HG02885 (cell line): ENCODE data around the gene ASS1.

Experiments used
- ATAC-seq: cut with Tn5 transposase; IDR thresholded peaks from one replicate; pipeline ENCODE4 v1.9.1; 2021; ENCODE audit warnings: mild to moderate bottlenecking; ENCODE audit not compliant: unreplicated experiment, poor library complexity

The ASS1 gene

GRCh38 chr9:130491830-130492482 is 47.2 kb downstream of the ASS1 start:
- no peak for ATAC-seq

DNA sequence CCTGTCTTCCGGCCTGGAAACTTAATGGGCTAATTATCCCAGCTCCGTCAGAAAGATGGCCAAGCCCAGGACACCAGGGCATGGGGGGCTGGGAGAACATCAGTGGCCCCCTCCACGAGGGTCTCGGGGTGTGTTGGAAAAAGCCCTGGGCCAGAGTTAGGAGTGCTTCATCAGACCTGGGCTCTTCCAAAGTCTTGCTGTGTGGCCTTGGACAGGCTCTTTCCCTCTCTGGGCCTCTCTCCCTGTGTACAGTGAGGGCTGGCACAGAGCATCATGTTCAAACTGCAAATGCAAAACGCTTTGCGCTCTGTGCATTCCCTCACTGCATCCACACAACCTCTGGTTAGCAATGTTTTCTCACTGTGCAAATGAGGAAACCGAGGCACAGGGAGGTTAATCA is 48.3 kb downstream of the ASS1 start:
- ATAC-seq, result no peak

GRCh38 chr9:130493476-130493875 is 48.7 kb downstream of the ASS1 start:
- ATAC-seq, result no peak

DNA sequence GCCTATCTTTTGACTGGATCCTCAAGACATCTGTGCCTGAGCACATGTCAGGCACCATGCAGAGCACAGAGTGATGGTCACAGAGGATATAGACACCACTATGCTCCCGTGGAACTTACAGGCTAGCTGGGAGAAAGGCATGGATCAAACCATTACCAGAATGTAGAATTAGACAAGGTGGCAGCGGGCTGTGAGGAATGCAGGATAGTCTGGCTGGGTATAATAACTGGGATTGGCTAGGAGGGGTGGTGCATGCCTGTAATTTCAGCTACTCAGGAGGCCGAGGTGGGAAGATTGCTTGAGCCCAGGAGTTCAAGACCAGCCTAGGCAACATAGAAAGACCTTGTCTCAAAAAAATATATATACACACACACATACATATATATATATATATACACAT is 50.3 kb downstream of the ASS1 start:
- no peak for ATAC-seq

DNA sequence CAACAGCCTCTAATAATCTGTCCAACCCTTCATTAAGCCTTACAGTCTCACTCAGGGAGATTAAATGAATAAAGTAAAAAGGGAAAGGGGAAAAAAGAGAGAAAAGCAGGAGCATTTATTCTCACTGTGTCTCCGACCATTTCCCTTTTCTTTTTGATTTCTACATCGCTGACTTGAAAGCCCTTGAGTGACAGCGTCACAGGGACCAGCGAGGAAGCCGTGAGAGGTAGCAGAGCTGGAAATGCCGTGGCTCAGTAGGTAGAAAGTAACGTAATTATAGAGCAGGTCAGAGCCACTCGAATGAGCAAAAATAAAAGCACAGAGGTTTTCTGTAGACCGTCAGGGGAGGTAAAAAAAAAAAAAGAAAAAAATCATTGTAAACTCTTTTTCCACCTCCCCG is 52.4 kb downstream of the ASS1 start:
- no peak for ATAC-seq

- ATAC-seq, result no peak
Observed at GRCh38 chr9:130498298-130498917, 53.6 kb downstream of the ASS1 start.

GRCh38 chr9:130498918-130499698 is 54.3 kb downstream of the ASS1 start:
- ATAC-seq, result no peak

GRCh38 chr9:130499804-130500263 is 55.1 kb downstream of the ASS1 start:
- ATAC-seq, result no peak

DNA sequence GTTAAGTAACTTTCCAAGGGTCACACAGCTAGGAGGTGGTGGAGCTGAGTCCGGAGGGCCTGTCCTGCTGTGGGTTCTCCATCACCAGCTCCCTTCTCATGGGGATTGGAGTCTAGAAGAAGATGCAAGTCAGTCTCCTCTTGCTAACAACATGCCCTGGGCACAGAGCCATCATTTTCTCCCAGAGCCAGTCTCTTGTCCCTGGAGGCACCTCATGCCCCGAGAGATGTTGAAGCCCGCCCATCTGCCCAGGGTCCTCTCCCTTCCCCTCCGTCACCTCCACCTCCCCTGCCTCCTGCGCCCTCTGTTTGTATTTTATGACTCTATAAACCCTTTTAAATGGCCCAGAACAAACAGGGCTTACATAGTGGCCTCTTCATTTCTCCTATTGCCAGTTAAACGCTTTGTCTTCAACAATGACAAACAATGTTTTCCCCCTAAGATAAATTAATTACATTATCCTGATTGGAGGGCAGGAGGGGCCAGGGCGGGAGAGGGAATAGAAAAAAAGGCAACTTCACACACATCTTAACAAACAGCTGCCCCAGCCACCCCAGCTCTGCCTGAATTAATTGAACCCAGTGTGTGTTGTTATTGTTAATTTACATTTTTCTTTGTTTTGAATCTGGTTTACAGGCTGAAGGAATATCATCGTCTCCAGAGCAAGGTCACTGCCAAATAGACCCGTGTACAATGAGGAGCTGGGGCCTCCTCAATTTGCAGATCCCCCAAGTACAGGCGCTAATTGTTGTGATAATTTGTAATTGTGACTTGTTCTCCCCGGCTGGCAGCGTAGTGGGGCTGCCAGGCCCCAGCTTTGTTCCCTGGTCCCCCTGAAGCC is 55.8 kb downstream of the ASS1 start:
- no peak for ATAC-seq

GRCh38 chr9:130501639-130502038 is 56.9 kb downstream of the ASS1 start:
- no peak for ATAC-seq

- ATAC-seq, result no peak
Observed at GRCh38 chr9:130508218-130508617, 63.5 kb downstream of the ASS1 start.

DNA sequence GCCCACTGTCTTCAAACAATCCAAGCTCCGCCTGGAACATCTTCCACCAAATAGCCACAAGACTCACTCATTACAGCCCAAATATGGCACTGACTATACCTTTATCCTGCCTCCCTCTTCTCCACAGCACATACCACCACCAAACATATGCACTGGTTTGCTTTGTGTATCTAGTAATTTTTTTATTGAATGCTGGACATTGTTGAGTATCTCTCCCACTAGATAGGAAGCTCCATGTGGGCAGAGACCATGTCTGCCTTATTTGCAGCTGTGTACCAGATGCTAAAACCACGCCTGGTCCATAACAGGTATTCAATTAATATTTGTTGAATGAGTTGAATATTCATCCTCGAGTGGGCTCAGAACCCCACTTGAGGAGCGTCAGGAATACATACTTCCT is 67.4 kb downstream of the ASS1 start:
- ATAC-seq, result no peak

GRCh38 chr9:130513078-130513477 is 68.3 kb downstream of the ASS1 start:
- no peak for ATAC-seq

DNA sequence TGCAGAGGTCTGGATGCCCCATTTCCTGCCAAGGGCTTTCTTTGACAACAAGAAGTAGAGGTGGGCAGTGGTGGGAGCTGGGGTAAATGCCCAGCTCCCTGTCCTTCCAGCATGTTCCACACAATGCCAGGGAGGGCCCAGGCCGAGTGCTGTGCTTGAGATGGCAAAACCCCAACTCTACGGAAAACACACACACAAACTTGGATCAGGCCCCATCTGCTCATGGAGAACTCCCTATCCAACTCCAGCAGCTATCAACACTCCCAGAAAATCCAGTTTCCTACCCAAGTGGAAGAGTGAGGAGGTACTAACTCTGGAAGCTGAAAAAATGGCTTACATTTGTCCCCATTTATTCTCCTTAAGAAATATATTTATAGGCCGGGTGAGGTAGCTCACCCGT is 73.5 kb downstream of the ASS1 start:
- no peak for ATAC-seq

GRCh38 chr9:130518943-130519799 is 74.4 kb downstream of the ASS1 start:
- no peak for ATAC-seq

GRCh38 chr9:130519927-130520326 is 75.2 kb downstream of the ASS1 start:
- no peak for ATAC-seq

DNA sequence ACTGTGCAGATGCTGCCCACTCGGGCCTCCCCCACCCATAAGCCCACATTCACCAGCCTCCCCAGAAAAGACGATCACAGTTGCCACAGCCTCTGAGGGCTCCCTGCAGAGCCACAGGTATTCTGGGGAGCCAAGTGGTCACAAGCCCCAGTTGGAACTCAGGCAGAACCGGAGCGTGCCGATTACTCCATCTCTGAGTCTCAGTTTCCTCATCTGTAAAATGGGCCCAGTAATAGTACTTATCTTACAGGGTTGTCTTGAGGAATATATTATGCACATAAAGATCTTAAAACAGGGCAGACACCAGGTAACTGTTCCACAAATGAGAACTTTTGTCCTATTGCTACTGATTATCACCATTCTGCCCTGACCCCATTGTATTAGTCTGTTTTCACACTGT is 77.0 kb downstream of the ASS1 start:
- no peak for ATAC-seq

DNA sequence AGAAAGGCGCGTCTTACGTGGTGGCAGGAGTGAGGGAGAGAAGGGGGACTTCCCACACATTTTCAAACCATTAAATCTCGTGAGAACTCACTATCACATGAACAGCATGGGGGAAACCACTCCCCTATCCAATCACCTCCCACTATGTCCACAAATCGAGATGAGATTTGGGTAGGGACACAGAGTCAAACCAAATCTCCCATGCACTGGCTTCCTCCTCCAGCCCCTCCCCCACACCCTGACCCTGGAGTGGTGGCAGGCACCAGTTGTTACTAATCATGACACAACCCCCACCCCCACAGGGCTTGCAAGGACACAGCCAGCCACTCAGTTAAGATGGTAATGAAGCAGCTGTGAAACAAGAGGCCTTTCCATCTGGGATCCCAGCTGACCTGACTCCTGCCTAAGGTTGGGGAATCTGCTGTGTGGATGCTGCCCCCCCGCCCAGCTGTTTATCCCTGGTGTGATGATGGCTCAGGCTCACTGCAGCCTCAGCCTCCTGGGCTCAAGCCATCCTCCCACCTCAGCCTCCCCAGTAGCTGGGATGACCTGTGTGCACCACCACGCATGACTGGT is 77.6 kb downstream of the ASS1 start:
- no peak for ATAC-seq

DNA sequence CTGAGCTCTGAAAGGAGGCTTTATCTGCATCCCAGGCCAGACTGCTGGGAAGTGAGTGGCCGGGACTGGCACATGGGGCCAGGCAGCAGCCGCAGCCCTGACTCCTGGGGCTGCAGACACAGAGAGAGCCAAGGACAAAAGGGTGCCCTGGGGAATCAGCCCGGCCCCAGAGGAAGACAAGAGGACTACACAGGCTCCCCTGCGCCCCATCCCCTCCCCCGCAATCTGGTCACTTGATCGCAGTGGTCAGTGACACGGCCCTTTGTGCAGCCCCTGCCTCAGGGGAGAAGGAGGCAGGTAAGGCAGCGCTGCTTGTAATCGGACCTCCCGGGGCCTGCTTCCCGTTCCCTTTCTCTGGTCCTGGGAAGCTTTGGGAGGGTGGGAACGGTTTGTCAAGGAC is 79.2 kb downstream of the ASS1 start:
- no peak for ATAC-seq
